ENCODE measurements around the gene SLC10A7. TPM values are rescaled to one million over a fixed set of nuclear protein-coding genes. Genes with fewer than 3 reads are reported as not detected.

Gene SLC10A7
- total RNA-seq, 2 experiments from 2014 or later: 8.7 to 9.9 TPM

DNA sequence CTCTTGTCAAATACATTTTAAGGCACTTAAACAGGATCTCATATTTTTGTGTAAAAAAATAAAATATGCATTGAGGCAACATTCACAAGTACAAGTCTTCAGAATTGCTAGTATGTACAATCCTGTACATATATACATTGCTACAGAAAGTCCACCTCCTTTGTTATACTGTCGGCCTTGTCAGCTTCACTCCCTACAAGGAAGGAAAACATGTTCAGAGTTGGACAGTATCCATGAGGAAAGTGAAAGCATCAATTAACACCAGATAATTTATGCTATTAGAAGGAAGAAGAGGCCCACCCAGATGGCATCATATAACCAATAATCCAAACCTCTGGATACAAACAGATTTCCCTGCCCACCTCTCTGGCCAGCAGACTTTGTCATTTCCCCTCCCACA, 265.4 kb downstream of the SLC10A7 start:
- Mint-ChIP-seq H3K27me3 (no peaks in the 10 kb centered on the region), H3K27ac (no peak overlapping the region), H3K9me3 (no peaks in the 10 kb centered on the region), H3K36me3 (ENCODE audit: low read depth) (peaks cover 31% of the 10 kb centered on the region), H3K4me1 (ENCODE audit: low read depth) (no peaks in the 10 kb centered on the region), H3K4me3 (no peak overlapping the region)
- intact Hi-C loops (cut with DNase I, micrococcal nuclease): no loop called here
- ATAC-seq (ENCODE audit: poor library complexity) (no peak), DNase-seq (no peak)
- ChIA-PET CTCF (no interaction called here), POLR2A (no interaction called here)
- H3K27me3 ChIP-seq (ENCODE audit: control insufficient read depth in 1 of 2, insufficient read depth in 2 of 2, low read length in 2 of 2): no peaks in the 10 kb centered on the region
- no peaks in the 10 kb centered on the region for H3K9me3 ChIP-seq (ENCODE audit: control insufficient read depth in 1 of 2, insufficient read depth in 1 of 2, low read length in 2 of 2)
- H3K36me3 ChIP-seq (ENCODE audit: insufficient read depth, low read length): no peaks in the 10 kb centered on the region
- no peak overlapping the region for H3K27ac ChIP-seq (ENCODE audit: low read depth in 1 of 2, low read length in 2 of 2)
- no peak overlapping the region for H3K4me3 ChIP-seq (ENCODE audit: low read length)
- no peaks in the 10 kb centered on the region for H3K4me1 ChIP-seq (ENCODE audit: insufficient read depth, low read length)
- TF ChIP-seq CTCF (IDR thresholded peaks at IDR 0.05): no peak

- no peak for DNase-seq
- Mint-ChIP-seq H3K27ac (no peak overlapping the region), H3K9me3 (no peaks in the 10 kb centered on the region), H3K4me3 (no peak overlapping the region), H3K36me3 (ENCODE audit: low read depth) (peaks cover 31% of the 10 kb centered on the region), H3K4me1 (ENCODE audit: low read depth) (no peaks in the 10 kb centered on the region), H3K27me3 (no peaks in the 10 kb centered on the region)
- Histone ChIP-seq H3K27ac (ENCODE audit: low read depth in 1 of 2, low read length in 2 of 2) (no peak overlapping the region), H3K36me3 (ENCODE audit: insufficient read depth, low read length) (no peaks in the 10 kb centered on the region), H3K4me1 (ENCODE audit: insufficient read depth, low read length) (no peaks in the 10 kb centered on the region), H3K27me3 (ENCODE audit: control insufficient read depth in 1 of 2, insufficient read depth in 2 of 2, low read length in 2 of 2) (no peaks in the 10 kb centered on the region), H3K9me3 (ENCODE audit: control insufficient read depth in 1 of 2, insufficient read depth in 1 of 2, low read length in 2 of 2) (no peaks in the 10 kb centered on the region), H3K4me3 (ENCODE audit: low read length) (no peak overlapping the region)
- no peak for TF ChIP-seq CTCF (IDR thresholded peaks at IDR 0.05)
- CTCF ChIA-PET: no interaction called here
- intact Hi-C loops (cut with DNase I, micrococcal nuclease): no loop called here
- no peak for ATAC-seq (ENCODE audit: poor library complexity)
- POLR2A ChIA-PET: no interaction called here
Observed at GRCh38 chr4:146255874-146256273, 265.9 kb downstream of the SLC10A7 start.

DNA sequence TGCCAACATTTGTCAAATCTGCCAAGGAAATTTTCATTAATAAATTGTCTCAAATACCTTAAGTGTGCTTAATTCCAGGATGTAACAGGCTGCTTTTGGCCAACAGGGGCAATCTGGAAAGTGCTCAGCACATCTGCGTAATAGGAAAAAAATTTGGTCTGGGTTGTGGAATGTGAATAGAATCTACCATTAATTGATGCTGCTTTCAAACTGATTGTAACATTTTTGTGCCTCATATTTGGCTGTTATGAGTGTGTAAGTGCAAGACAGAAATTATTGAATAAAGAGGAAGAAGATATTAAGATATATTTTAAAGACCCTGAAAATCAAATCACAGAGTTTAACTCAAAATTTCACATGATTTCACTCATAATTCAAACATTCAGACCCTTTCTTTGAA, 266.3 kb downstream of the SLC10A7 start:
- DNase-seq: no peak
- POLR2A ChIA-PET: no interaction called here

More for the DNA sequence above, 266.3 kb downstream of the SLC10A7 start:
- no peak overlapping the region for H3K4me3 Mint-ChIP-seq
- Histone ChIP-seq H3K9me3 (ENCODE audit: control insufficient read depth in 1 of 2, insufficient read depth in 1 of 2, low read length in 2 of 2) (no peaks in the 10 kb centered on the region), H3K36me3 (ENCODE audit: insufficient read depth, low read length) (no peaks in the 10 kb centered on the region), H3K27ac (ENCODE audit: low read depth in 1 of 2, low read length in 2 of 2) (no peak overlapping the region), H3K27me3 (ENCODE audit: control insufficient read depth in 1 of 2, insufficient read depth in 2 of 2, low read length in 2 of 2) (no peaks in the 10 kb centered on the region), H3K4me1 (ENCODE audit: insufficient read depth, low read length) (no peaks in the 10 kb centered on the region), H3K4me3 (ENCODE audit: low read length) (no peak overlapping the region)
- no peak for ATAC-seq (ENCODE audit: poor library complexity)
- H3K9me3 Mint-ChIP-seq: no peaks in the 10 kb centered on the region
- no peaks in the 10 kb centered on the region for H3K27me3 Mint-ChIP-seq
- H3K4me1 Mint-ChIP-seq (ENCODE audit: low read depth): no peaks in the 10 kb centered on the region
- no peak for TF ChIP-seq CTCF (IDR thresholded peaks at IDR 0.05)
- H3K36me3 Mint-ChIP-seq (ENCODE audit: low read depth): peaks cover 31% of the 10 kb centered on the region
- CTCF ChIA-PET: no interaction called here
- intact Hi-C loops (cut with DNase I, micrococcal nuclease): no loop called here
- no peak overlapping the region for H3K27ac Mint-ChIP-seq

Data from CD4-positive, alpha-beta T cell (primary cell).